Measurements from ENCODE around the gene CHRNA3. TPM values are rescaled to one million over a fixed set of nuclear protein-coding genes. Genes with fewer than 3 reads are reported as not detected.
"Not testable (repeated sequence)": the region's sequence is repeated elsewhere in the genome, so short reads cannot be mapped to it uniquely, and the experiment has no call there.

The CHRNA3 gene
- total RNA-seq, 1 donor = not detected

DNA sequence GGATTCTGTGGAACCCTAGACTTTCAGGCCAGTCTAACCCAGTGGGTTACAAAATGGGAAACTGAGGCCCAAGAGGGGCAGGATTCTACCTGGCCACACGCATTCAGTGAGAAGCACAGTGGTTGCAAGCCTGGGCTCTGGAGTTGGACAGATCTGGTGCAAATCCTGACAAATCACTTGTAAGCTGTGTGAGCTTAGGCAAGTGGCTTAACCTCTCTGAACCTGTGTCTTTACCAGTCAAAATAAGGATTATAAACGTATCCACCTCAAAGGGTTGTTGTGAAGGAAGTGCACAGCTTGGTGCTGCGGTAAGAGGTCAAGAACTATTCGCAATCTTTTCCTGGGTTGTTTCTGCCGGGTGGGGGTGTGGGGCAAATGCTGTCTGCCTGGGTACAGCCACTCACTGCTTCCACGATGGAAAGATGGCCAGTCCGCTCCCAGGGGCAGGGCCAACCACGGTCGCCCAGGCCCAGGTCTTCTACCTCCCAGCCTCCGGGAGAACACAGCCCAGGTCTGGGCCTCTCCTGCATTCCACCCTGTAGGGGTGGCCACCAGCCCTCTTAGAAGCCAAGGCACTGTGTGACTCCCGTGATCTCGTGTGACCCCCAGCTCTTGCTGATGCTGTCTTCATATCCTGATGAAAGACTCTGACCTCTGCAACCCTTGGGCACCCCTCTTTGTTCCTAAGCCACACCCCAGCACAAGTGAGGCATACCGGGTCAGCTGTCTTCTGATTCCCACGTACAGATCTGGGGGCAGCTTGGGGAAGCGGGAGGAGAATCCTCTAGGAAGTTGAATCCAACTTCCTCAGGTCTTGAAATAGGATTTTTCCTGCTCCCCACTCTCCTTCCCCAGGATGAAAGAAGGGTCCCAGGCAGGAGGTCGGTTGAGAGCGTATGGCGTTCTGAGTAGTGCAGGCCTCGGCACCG, 1.5 kb downstream of the CHRNA3 start:
- DNase-seq (ENCODE audit: low read depth in 2 of 3, low spot score in 2 of 3) = no peak

DNA sequence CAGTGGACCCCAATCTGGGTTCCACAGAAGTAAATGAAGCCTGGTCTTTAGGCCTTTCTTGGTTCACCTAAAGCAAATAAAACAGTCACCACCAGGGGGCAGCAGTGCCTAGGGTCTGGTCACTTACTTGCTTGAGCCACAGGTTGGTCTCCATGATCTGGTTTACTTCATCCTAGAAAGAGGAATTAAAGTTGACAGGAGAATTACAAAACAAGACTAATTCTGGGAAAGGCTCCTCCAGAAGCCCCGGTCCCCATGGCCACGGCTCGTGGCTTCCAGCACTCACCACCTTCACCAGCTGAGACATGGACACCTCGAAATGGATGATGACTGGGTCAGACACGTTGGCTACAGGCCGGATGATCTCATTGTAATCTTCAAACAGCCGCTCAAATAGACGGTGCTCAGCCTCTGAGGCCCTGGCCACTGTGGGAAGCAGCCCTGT, 2.3 kb downstream of the CHRNA3 start:
- DNase-seq (ENCODE audit: low read depth in 2 of 3, low spot score in 2 of 3) = peak; percentile 63 to 90 (median 73)

DNA sequence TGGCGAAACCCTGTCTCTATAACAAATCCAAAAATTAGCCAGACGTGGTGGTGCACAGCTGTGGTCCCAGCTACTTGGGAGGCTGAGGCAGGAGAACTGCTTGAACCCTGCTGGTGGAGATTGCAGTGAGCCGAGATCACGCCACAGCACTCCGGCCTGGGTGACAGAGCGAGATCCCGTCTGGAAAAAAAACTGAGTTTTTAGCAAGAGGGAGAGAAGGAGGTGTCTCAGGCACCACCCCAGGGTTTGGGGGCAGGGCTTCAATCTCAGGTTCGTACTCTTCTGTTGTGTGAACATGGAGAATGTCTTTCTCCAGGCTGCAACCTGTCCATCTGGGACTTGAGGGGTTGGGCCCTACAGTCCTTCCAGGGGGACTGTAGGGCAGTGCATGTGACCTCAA, 2.7 kb downstream of the CHRNA3 start:
- DNase-seq (ENCODE audit: low read depth in 2 of 3, low spot score in 2 of 3) = no peak

DNA sequence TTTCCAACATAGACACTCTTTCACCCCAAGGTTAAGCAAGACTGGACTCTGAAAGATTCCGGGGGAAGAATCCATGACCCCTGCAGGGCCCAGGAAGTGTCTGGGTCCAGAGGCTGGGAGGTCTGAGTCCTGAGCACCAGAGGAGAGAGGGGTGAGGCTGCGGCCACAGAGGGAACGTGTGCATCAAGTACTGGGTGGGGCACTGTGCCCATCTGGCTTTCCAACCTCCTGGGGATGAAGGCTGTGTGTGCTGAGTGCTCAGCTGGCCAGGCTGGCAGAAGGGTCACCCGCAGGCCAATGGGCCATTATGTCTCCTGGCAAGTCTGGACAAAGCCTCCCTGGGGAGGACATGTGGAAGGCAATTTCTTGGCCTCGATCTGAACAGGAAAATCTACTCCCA, 3.3 kb downstream of the CHRNA3 start:
- DNase-seq (ENCODE audit: low read depth in 2 of 3, low spot score in 2 of 3) = no peak

DNA sequence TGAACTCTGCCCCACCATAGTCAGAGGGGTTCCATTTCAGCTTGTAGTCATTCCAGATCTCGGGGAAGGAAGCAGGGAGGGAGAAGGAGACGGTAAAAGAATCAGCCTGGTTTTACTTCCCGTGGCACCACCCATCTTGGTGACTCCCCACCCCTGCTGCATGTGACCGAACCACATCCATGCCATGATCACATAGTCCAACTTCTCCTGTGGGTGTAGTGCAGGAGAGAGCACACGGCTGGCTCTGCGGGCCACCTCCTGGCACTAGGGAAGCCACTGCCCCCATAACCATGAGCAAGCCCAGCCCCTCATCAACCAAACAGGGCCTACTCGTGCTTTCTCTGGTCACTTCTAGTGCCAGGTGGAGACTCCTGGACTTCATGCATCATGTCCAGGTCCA, 3.7 kb downstream of the CHRNA3 start:
- no peak for DNase-seq (ENCODE audit: low read depth in 2 of 3, low spot score in 2 of 3)

DNA sequence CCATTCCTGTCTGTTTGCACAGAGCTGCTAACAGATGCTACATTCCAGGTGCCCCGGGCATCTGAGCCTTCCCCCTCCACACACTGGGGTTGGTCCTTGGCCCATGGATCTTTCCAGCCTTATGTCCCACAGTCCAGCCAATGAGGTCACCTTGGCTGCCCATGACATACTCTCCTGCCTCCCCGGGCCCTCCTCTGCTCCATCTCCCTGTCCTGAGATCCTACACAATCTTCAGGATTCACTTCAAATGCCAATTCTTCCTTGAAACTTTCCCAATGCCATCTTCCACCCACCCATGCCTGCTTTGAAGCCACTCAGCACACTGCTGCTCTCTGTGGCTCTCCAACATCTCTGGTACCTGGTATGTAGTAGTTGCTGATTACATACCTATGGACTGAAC, 4.3 kb downstream of the CHRNA3 start:
- no peak for DNase-seq (ENCODE audit: low read depth in 2 of 3, low spot score in 2 of 3)

DNA sequence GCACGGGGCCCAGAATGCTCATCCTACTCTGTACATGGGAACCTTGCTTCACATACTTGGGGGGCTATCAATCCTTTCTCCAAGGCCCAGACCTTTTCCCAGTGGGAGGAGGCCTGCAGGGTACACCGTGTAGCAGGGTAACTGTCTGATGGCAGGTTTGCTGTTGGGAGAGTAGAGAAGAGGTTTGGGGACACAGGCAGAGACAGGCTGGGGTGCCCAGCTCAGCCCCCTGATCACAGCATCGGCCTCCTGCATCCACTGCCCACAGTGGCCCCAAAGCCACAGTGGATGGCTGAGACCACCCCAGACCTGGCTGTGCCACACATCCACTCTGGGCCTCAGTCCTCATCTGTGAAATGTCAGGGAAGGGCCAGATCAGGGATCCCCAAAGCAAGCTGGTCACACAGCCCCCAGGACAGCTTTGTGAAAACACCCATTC, 5.6 kb downstream of the CHRNA3 start:
- no peak for DNase-seq (ENCODE audit: low read depth in 2 of 3, low spot score in 2 of 3)

DNA sequence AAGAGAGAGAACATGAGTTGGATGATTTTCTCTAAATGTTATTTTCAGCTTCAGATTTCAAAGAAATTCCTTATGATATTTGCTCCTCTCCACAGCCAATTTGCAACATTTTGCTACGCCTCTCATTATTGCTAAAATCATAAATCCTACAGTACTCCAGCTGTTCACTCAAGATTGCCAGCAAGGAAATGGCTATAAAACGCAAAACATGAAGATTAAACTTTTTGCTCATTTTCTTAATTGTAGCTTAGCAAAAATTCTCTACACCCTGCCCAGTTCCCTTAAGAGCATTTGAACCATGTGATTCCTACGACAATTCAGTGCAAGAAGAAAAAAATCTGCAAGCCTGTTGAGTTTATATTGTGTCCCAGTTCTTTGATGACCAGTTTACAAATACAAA, 6.8 kb downstream of the CHRNA3 start:
- DNase-seq (ENCODE audit: low read depth in 2 of 3, low spot score in 2 of 3) = no peak

DNA sequence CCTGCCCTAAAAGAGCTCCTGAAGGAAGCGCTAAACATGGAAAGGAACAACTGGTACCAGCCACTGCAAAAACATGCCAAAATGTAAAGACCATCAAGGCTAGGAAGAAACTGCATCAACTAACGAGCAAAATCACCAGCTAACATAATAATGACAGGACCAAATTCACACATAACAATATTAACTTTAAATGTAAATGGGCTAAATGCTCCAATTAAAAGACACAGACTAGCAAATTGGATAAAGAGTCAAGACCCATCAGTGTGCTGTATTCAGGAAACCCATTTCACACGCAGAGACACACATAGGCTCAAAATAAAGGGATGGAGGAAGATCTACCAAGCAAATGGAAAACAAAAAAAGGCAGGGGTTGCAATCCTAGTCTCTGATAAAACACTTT, 11.2 kb downstream of the CHRNA3 start:
- DNase-seq (ENCODE audit: low read depth in 2 of 3, low spot score in 2 of 3) = not testable (repeated sequence)

DNA sequence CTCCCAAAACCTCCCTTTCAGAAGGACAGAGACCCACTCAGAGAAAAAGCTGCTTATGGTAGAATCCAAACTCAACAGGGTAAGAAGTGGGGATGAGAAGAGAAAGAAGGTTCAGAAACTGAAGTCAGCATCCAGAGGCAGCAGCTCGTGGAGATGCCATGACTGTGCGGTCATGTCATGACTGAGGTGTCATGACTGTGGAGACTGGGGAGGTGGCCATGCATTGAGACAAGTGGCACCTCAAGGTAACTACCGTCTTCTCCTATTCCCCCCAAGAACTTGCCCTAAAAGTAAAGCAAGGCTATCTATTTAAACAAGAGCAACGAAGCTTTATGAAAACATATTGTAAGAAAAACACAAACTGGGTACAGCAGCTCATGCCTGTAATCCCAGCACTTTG, 15.1 kb downstream of the CHRNA3 start:
- DNase-seq (ENCODE audit: low read depth in 2 of 3, low spot score in 2 of 3) = no peak

DNA sequence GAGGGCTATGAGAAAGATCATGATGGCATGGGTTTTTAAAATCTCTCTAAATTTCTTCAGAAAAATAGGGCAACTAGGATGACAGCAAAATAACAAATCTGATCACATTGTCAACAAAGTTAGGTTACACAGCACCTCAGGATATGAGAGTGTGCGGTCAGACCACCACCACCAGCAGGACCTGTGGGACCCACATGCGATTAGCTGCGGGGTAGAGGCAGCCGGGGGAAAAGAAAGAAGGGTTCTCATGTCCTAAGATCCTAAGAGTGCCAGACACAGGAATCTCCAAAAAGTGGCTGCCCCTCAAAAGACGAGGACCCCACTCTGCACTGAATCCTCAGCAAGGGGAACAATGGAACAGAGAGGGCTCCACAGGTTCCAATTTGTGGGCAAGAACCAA, 15.6 kb downstream of the CHRNA3 start:
- no peak for DNase-seq (ENCODE audit: low read depth in 2 of 3, low spot score in 2 of 3)

DNA sequence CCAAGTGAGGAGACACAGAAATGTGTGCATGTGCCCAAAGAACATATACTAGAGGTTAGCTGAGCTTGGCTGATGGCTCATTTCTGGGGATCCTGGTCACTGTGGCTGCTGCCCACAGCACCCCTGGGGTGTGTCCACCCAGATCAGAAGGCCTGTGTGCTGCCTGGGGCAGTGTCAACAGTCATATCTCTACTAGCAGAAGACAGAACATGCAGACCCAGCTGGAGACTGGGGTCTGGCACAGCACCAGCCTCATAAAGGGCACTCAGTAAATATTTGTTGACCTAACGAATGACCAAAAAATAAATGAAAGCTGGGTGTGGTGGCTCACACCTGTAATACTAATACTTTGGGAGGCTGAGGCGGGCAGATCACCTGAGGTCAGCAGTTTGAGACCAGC, 16.4 kb downstream of the CHRNA3 start:
- no peak for DNase-seq (ENCODE audit: low read depth in 2 of 3, low spot score in 2 of 3)

DNA sequence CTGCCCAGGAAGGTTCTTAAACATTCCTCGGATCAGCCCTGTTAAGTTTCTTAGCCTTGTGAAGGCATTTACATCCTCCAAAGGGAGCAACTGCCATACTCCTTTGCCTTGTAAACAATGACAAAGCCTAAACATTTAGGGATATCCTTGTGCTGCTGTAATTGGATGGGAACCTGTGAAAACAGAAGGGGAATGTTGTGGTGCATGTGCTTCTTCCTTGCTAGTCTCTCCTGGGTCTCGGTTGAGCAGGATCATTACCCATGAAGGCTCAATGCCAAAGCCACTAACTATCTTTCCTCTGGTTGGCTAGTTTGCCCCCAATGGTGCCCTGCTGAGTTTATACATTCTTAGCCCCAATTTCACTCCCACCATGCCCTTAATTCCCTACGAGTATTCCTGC, 17.3 kb downstream of the CHRNA3 start:
- no peak for DNase-seq (ENCODE audit: low read depth in 2 of 3, low spot score in 2 of 3)

DNA sequence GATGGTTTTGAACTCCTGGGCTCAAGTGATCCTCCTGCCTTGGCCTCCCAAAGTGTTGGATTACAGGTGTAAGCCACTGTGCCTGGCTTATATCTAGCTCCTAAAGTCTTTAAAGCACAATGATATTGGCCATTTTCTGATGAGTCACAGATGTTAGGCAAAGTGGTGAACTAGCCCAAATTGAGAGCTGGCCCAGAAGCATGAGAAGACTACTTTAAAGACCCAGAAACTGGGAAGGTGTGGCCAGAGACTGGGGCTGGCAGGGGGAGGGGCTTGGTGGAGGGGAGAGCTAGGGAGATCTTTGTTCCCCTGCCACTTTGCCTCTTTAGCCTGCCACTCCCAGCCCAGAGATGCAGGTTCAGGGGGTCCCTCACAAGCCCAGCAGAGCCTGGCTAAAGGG, 21.6 kb downstream of the CHRNA3 start:
- DNase-seq (ENCODE audit: low read depth in 2 of 3, low spot score in 2 of 3) = no peak

DNA sequence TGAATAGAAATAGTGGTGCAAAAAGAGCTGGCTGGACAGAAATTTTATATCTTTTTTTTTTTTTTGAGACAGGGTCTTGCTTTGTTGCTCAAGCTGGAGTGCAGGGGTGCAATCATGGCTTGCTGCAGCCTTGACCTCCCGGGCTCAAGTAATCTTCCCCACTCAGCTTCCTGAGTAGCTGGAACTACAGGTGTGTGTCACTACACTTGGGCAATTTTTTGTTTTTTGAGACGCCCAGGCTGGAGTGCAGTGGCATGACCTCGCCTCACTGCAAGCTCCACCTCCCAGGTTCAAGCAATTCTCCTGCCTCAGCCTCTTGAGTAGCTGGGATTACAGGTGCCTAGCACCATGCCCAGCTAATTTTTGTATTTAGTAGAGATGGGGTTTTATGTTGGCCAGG, 22.4 kb downstream of the CHRNA3 start:
- DNase-seq (ENCODE audit: low read depth in 2 of 3, low spot score in 2 of 3) = no peak

DNA sequence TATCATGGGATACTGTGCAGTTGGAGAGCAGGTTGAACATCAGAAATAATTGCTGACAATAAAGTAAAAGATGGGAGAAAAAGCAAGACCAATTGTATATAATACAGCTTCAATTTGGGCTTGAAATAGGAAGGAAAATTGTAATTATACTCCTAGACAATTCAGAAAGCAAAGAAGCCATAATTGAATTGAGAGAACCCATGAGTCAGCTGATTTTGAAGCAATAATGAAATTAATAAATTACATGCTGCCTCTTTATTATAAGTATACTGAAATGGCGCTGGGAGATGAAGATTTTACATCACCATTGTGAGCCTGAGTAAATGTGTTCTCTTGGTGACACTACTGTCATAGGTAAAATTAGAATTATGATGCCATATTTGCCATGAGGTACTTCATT, 23.2 kb downstream of the CHRNA3 start:
- no peak for DNase-seq (ENCODE audit: low read depth in 2 of 3, low spot score in 2 of 3)

DNA sequence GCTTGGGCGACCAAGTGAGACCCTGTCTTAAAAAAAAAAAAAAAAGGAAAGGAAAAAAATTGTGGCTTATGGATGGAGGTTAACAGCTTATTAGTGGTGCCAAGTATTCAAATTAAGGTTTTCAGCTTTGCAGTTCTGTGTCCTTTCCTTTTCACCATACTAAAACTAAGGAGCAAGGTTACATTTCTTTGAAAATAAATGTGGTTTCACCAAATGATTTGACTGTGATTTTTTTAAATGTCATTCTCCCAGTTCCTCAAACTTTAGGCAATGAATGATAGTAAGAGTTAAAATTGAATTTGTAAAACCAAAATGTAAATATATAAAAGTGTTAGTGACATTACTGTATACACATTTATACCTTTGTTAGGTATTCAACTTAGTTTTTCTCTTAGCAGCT, 45.9 kb downstream of the CHRNA3 start:
- no peak for DNase-seq (ENCODE audit: low read depth in 2 of 3, low spot score in 2 of 3)

DNA sequence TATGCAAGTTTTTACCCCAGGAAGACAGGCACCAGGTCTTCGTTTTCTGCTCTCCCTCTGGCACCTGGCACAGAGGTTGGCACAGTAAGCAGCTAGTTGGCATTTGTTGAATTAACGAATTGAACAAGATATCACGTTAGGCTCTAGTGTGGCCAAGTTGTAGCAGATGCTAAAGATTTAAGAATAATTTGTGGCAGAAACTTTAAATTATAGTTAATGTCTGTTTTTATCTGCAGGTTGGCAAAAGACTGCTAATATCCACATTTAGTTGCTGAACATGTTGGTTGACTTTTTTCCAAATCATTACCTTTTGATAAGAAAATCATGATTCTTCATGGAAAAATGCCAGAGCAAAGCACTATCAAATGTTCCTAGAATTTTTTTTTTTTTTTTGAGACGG, 47.4 kb downstream of the CHRNA3 start:
- no peak for DNase-seq (ENCODE audit: low read depth in 2 of 3, low spot score in 2 of 3)

DNA sequence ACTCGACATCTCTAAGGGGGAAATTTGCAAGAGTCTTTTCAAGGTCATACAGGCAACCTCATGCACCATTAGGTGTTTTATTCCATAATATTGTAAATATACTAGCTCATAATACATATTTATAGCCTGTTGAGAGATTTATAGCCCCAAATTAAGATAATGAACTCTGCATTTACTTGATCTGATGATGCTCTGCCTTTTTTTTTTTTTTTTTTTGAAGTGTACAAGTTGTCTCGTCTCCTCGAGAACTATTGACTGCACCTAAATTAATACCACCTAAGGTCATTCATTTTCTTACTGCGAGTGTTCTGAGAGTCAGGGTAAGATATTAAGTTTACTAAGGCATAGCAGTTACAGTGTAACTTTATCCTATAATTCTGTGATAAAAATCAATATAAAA, 49.4 kb downstream of the CHRNA3 start:
- DNase-seq (ENCODE audit: low read depth in 2 of 3, low spot score in 2 of 3) = no peak

DNA sequence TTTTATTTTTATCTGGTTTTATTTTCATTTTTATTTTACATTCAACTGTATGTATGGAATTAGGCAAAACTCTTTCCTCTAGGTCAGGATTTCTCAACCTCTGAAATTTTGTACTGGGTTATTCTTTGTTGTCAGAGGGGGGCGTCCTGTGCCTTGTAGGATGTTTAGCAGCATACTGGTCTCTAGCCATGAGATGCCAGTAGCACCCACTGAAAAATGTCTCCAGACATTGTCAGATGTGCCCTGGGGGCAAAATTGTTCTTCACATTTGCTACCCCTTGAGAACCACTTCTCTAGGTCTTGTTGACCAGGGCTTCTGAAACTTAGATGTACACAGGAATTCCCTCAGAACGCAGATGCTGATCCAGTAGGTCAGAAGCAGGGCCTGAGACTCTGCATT, 50.1 kb downstream of the CHRNA3 start:
- no peak for DNase-seq (ENCODE audit: low read depth in 2 of 3, low spot score in 2 of 3)

DNA sequence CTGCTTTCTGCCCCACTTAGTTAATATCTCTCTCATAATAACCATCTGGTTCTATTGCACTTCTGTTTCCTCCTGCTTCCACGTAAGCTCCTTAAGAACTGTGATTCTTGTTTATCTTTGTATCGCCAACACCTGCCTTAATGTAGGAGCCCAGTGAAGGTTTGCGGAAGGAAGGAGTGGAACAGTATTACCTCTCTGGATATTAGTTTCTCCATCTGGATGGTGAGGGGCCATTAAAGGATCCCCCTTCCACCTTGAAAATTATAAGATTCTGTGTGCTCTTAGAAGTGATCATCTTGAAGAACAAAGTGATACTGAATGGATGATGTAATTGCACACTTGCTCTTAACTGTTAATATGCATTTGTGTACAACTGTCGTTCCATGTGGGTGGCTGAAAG, 53.3 kb downstream of the CHRNA3 start:
- peak in 1 of 3 donors; percentile 39 for DNase-seq (ENCODE audit: low read depth in 2 of 3, low spot score in 2 of 3)

DNA sequence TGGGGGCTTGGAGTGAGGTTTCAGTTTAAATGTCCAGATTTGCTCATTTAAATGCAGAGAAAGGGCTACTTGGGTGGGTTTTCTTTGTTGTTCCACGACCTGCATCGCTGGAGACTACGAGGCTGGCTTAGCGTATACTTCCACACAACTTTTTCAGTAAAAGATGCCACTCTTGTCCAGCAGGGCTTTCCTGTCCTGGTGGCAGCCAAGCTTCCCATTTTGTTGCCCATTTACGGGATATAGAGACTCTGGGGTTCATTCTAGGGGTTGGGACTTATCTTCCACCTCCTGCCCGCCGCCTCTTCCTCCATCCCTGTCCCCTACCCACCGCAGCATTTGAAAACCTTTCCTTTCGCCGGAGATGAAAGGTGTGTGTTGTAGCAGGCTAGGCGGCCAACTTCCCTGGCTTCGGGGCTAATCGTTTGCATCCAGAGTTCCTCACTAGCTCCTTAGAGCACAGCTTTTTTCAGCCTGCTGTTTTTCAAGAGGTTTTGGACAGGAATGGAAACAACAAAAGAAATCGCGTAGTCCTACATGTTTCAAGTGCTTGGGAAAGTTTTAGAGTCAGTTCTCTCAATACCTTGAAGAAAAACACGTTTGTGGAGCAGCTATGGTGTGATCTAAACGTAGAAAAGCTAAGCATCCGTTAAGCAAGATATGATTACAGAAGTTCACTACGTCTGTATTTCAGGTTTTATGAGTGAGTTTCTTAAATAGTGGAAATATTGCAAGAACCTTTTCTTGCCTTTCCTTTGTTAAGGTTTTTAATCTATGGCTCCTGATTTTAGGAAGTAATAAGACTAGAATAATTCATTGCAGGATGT, 54.6 kb downstream of the CHRNA3 start:
- DNase-seq (ENCODE audit: low read depth in 2 of 3, low spot score in 2 of 3) = peak in 1 of 3 donors; percentile 23
